Measurements from ENCODE around the gene CHTOP. TPM values are rescaled to one million over a fixed set of nuclear protein-coding genes. Genes with fewer than 3 reads are reported as not detected.
A peak's percentile ranks its signal among the peaks of the same experiment; 100 is the strongest.
"Not testable (repeated sequence)": the region's sequence is repeated elsewhere in the genome, so short reads cannot be mapped to it uniquely, and the experiment has no call there.

Gene CHTOP
- total RNA-seq, 1 donor from 2014 or later: 67.3 TPM

DNA sequence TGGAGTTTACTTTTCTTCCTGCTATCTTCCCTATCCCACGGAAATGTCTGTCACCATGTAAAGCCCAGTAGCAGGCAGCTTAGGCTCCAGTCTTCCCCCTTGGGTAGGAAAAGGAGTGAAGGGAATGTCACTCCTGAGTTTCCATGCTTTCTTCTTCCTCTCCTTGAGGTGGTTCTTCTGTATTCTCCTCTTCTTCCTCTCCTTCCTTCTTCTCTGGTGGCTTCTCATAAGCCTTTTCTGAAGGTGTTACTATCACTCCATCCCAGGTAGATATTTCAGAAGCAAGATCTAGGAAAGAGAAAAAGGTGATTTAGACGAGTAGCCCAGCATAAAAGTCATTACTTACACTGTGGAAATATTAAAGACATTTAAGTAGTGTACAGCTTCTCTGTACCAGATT, 28.4 kb downstream of the CHTOP start:
- intact Hi-C loops (cut with DNase I): no loop called here
- H3K36me3 ChIP-seq: peaks cover 0 to 67% of the 10 kb centered on the region in 2 donors
- TF ChIP-seq POLR2A (IDR thresholded peaks at IDR 0.05): no peak
- TF ChIP-seq, protein P1, sequence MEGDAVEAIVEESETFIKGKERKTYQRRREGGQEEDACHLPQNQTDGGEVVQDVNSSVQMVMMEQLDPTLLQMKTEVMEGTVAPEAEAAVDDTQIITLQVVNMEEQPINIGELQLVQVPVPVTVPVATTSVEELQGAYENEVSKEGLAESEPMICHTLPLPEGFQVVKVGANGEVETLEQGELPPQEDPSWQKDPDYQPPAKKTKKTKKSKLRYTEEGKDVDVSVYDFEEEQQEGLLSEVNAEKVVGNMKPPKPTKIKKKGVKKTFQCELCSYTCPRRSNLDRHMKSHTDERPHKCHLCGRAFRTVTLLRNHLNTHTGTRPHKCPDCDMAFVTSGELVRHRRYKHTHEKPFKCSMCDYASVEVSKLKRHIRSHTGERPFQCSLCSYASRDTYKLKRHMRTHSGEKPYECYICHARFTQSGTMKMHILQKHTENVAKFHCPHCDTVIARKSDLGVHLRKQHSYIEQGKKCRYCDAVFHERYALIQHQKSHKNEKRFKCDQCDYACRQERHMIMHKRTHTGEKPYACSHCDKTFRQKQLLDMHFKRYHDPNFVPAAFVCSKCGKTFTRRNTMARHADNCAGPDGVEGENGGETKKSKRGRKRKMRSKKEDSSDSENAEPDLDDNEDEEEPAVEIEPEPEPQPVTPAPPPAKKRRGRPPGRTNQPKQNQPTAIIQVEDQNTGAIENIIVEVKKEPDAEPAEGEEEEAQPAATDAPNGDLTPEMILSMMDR (IDR thresholded peaks at IDR 0.05): no peak
- TF ChIP-seq POLR2AphosphoS5 (IDR thresholded peaks at IDR 0.05; ENCODE audit: insufficient read depth in 1 of 2, low read depth in 1 of 2): no peak

DNA sequence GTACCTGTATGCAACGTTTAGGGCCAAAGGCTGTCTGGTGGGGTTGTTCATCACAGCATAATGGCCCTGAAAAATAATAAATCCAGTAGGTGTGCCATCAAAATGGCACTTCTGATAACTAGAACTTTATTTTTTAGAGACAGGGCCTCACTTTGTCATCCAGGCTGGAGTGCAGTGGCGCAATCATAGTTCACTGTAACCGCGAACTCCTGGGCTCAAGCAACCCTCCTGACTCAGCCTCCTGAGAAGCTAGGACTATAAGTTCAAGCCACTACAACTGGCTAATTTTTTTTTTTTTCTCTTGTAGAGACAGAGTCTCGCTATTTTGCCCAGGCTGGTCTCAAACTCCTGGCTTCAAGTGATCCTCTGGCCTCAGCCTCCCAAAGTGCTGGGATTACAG, 29.3 kb downstream of the CHTOP start:
- intact Hi-C loops (cut with DNase I): no loop called here
- peaks cover 14% of the 10 kb centered on the region for H3K4me1 ChIP-seq
- TF ChIP-seq, protein P1 (IDR thresholded peaks at IDR 0.05): no peak
- no peak for TF ChIP-seq POLR2AphosphoS5 (IDR thresholded peaks at IDR 0.05; ENCODE audit: insufficient read depth in 1 of 2, low read depth in 1 of 2)
- no peak for TF ChIP-seq POLR2A (IDR thresholded peaks at IDR 0.05)
- no peak overlapping the region for H3K27ac ChIP-seq
- H3K4me3 ChIP-seq: no peak overlapping the region
- DNase-seq (ENCODE audit: extremely low spot score in 2 of 2): no peak
- no peaks in the 10 kb centered on the region for H3K9me3 ChIP-seq
- H3K27me3 ChIP-seq: no peaks in the 10 kb centered on the region
- peaks cover 6 to 77% of the 10 kb centered on the region in 2 donors for H3K36me3 ChIP-seq

More for the DNA sequence above, 28.4 kb downstream of the CHTOP start:
- Histone ChIP-seq H3K9me3 (no peaks in the 10 kb centered on the region), H3K4me3 (no peak overlapping the region), H3K4me1 (peaks cover 12% of the 10 kb centered on the region), H3K27ac (no peak overlapping the region), H3K27me3 (no peaks in the 10 kb centered on the region)
- DNase-seq (ENCODE audit: extremely low spot score in 2 of 2): no peak

DNA sequence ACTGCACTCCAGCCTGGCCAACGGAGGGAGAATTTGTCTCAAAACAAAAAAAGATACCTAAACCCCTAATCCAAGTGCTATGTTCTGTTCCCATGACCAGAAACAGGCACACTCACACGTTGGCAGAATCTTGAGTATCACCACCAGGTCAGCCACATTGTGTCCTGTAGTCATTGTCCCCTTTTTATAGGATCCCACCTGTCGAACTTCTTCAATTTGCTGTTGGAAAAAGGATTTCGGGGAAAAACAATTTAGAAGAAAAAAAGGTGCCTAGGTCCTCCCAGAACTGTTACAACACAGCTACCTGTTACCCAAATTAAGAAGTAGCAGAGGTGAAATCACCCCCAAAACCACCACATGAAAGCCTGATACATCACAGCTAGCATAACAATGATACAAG, 33.6 kb downstream of the CHTOP start:
- no peak overlapping the region for H3K4me3 ChIP-seq
- H3K27ac ChIP-seq: no peak overlapping the region
- H3K36me3 ChIP-seq: peaks cover 6 to 70% of the 10 kb centered on the region in 2 donors
- no peaks in the 10 kb centered on the region for H3K27me3 ChIP-seq
- TF ChIP-seq, protein P1 (IDR thresholded peaks at IDR 0.05): no peak
- TF ChIP-seq POLR2A (IDR thresholded peaks at IDR 0.05): no peak
- TF ChIP-seq POLR2AphosphoS5 (IDR thresholded peaks at IDR 0.05; ENCODE audit: insufficient read depth in 1 of 2, low read depth in 1 of 2): no peak
- DNase-seq (ENCODE audit: extremely low spot score in 2 of 2): no peak
- no peaks in the 10 kb centered on the region for H3K9me3 ChIP-seq
- peaks cover 28% of the 10 kb centered on the region for H3K4me1 ChIP-seq
- intact Hi-C loops (cut with DNase I): no loop called here

DNA sequence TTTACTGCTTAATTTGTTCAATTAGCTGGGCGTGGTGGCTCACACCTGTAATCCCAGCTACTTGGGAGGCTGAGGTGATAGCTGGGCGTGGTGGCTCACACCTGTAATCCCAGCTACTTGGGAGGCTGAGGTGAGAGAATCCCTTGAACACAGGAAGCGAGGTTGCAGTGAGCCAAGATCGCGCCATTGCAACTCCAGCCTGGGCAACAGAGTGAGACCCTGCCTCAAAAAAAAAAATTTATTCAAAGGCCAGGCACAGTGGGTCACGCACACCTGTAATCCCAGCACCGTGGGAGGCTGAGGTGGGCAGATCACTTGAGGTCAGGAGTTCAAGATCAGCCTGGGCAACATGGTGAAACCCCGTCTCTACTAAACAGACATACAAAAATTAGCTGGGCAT, 34.8 kb downstream of the CHTOP start:
- peaks cover 28% of the 10 kb centered on the region for H3K4me1 ChIP-seq
- H3K4me3 ChIP-seq; H3K27ac ChIP-seq; intact Hi-C loops (cut with DNase I); H3K27me3 ChIP-seq; DNase-seq (ENCODE audit: extremely low spot score in 2 of 2); H3K9me3 ChIP-seq: not testable (repeated sequence)
- peaks cover 6 to 58% of the 10 kb centered on the region in 2 donors for H3K36me3 ChIP-seq

DNA sequence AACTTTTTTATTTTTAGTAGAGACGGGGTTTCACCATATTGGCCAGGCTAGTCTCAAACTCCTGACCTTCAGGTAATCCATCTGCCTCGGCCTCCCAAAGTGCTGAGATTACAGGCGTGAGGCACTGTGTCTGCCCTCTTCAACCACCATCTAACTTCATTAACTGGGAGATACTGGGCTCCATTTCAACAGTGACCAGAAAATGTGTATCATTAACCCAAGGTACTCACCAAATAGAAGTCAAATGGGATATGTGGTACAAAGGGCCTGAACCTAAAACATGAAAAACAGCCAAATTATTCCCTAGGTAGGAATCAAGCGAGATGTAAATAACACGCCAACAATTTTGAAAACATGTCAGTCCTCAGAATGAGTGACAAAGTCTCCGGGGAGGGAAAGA, 35.7 kb downstream of the CHTOP start:
- Histone ChIP-seq H3K27ac (peak overlapping the region; percentile 86), H3K4me1 (peaks cover 28% of the 10 kb centered on the region), H3K9me3 (no peaks in the 10 kb centered on the region), H3K36me3 (peaks cover 6 to 48% of the 10 kb centered on the region in 2 donors), H3K27me3 (no peaks in the 10 kb centered on the region), H3K4me3 (peak overlapping the region; percentile 84 to 85)
- TF ChIP-seq POLR2AphosphoS5 (IDR thresholded peaks at IDR 0.05; ENCODE audit: insufficient read depth in 1 of 2, low read depth in 1 of 2) (no peak), POLR2A (IDR thresholded peaks at IDR 0.05) (no peak)
- TF ChIP-seq, protein P1 (IDR thresholded peaks at IDR 0.05): no peak
- no peak for DNase-seq (ENCODE audit: extremely low spot score in 2 of 2)
- intact Hi-C loops (cut with DNase I): loop anchor here (10.0 kb wide), 1 partner anchor 285 kb away; the partner anchor contains the start of gene CRTC2
